PC-3 (cell line): ENCODE results near the gene CFAP65.

Source experiments
- CTCF ChIP-seq: fragments of 300-600 bp; sonication (generic); conservative IDR thresholded peaks from 2 replicates; pipeline ENCODE4 v1.5.1; 2017; ENCODE audit warnings: antibody characterized with exemption, low read depth, mild to moderate bottlenecking, low read length
- EZH2 ChIP-seq: fragments of 300-600 bp; sonication (generic); IDR thresholded peaks from one replicate; pipeline ENCODE4 v1.6.1; 2017; ENCODE audit warnings: antibody characterized with exemption, mild to moderate bottlenecking, low read length; ENCODE audit not compliant: unreplicated experiment
- EZH2phosphoT487 ChIP-seq: fragments of 300-600 bp; sonication (generic); IDR thresholded peaks from 2 replicates; pipeline ENCODE4 v1.6.1; 2018; ENCODE audit warnings: mild to moderate bottlenecking, antibody characterized with exemption, low read length, borderline replicate concordance

- TF ChIP-seq CTCF (peak; percentile 77), EZH2 (no peak), EZH2phosphoT487 (no peak)
Measured at GRCh38 chr2:219073413-219074129, 32.3 kb upstream of the CFAP65 start.
